Measurements from ENCODE around the gene TACSTD2. TPM values are rescaled to one million over a fixed set of nuclear protein-coding genes. Genes with fewer than 3 reads are reported as not detected.

TACSTD2 gene
- polyA plus RNA-seq, 1 donor (not counting 4 experiments of a cell fraction or from before 2014, with no cell fraction given) = 382 TPM

GRCh38 chr1:58620926-58621325 lies 43.9 kb upstream of the TACSTD2 start:
- H3K27ac ChIP-seq (ENCODE audit: control insufficient read depth, insufficient read depth, low read length) = no peak overlapping the region

GRCh38 chr1:58620259-58620658 lies 43.2 kb upstream of the TACSTD2 start:
- H3K4me3 ChIP-seq (ENCODE audit: control insufficient read depth in 2 of 3, extremely low read depth in 1 of 3, insufficient read depth in 2 of 3, low read depth in 1 of 3, low read length in 3 of 3) = no peak overlapping the region
- H3K9ac ChIP-seq (ENCODE audit: control insufficient read depth, extremely low read depth, insufficient read depth, low read length) = peak overlapping the region; percentile 5
- H2AFZ ChIP-seq (ENCODE audit: control insufficient read depth, low read length) = peak overlapping the region; percentile 0
- H3K9me3 ChIP-seq (ENCODE audit: control insufficient read depth, low read depth, low read length) = no peaks in the 10 kb centered on the region
- no peaks in the 10 kb centered on the region for H3K27me3 ChIP-seq (ENCODE audit: control insufficient read depth, extremely low read depth, insufficient read depth, low read length)
- H4K20me1 ChIP-seq (ENCODE audit: control insufficient read depth, extremely low read depth, insufficient read depth, low read length) = no peaks in the 10 kb centered on the region
- peak overlapping the region; percentile 11 for H3K4me2 ChIP-seq (ENCODE audit: control insufficient read depth, extremely low read depth, insufficient read depth, low read depth, low read length)
- H3K27ac ChIP-seq (ENCODE audit: control insufficient read depth, insufficient read depth, low read length) = peak overlapping the region; percentile 96
- FAIRE-seq (no peak), DNase-seq (ENCODE audit: low read depth, low spot score) (no peak)
- TF ChIP-seq CTCF (optimal IDR thresholded peaks at IDR 0.05 in 1 of 3, IDR thresholded peaks at IDR 0.05 in 1 of 3, conservative IDR thresholded peaks at IDR 0.05 in 1 of 3; ENCODE audit: extremely low read depth in 1 of 3, insufficient read depth in 2 of 3, low read length in 3 of 3) = no peak
- no peak for TF ChIP-seq EZH2 (IDR thresholded peaks at IDR 0.05; ENCODE audit: low read length)
- H3K79me2 ChIP-seq (ENCODE audit: control insufficient read depth, insufficient read depth, low read length) = peaks cover 2% of the 10 kb centered on the region
- no peaks in the 10 kb centered on the region for H3K9me1 ChIP-seq (ENCODE audit: control insufficient read depth, extremely low read depth, insufficient read depth, low read length)
- H3K4me1 ChIP-seq (ENCODE audit: control insufficient read depth, extremely low read depth, insufficient read depth, low read length) = peaks cover 33% of the 10 kb centered on the region
- no peaks in the 10 kb centered on the region for H3K36me3 ChIP-seq (ENCODE audit: control insufficient read depth in 2 of 2, extremely low read depth in 1 of 2, insufficient read depth in 2 of 2, low read length in 2 of 2)
- dilution Hi-C loops (cut with MboI; ENCODE audit: extremely low pct_ligation_motif_present, low sequenced_read_pairs) = no loop called here

More at GRCh38 chr1:58620926-58621325, 43.9 kb upstream of the TACSTD2 start:
- Histone ChIP-seq H3K79me2 (ENCODE audit: control insufficient read depth, insufficient read depth, low read length) (peaks cover 2% of the 10 kb centered on the region), H4K20me1 (ENCODE audit: control insufficient read depth, extremely low read depth, insufficient read depth, low read length) (no peaks in the 10 kb centered on the region), H3K36me3 (ENCODE audit: control insufficient read depth in 2 of 2, extremely low read depth in 1 of 2, insufficient read depth in 2 of 2, low read length in 2 of 2) (no peaks in the 10 kb centered on the region), H3K27me3 (ENCODE audit: control insufficient read depth, extremely low read depth, insufficient read depth, low read length) (no peaks in the 10 kb centered on the region), H3K4me1 (ENCODE audit: control insufficient read depth, extremely low read depth, insufficient read depth, low read length) (peaks cover 33% of the 10 kb centered on the region), H3K4me3 (ENCODE audit: control insufficient read depth in 2 of 3, extremely low read depth in 1 of 3, insufficient read depth in 2 of 3, low read depth in 1 of 3, low read length in 3 of 3) (no peak overlapping the region), H3K9ac (ENCODE audit: control insufficient read depth, extremely low read depth, insufficient read depth, low read length) (no peak overlapping the region), H3K4me2 (ENCODE audit: control insufficient read depth, extremely low read depth, insufficient read depth, low read depth, low read length) (no peak overlapping the region), H3K9me1 (ENCODE audit: control insufficient read depth, extremely low read depth, insufficient read depth, low read length) (no peaks in the 10 kb centered on the region), H3K9me3 (ENCODE audit: control insufficient read depth, low read depth, low read length) (no peaks in the 10 kb centered on the region), H2AFZ (ENCODE audit: control insufficient read depth, low read length) (no peak overlapping the region)
- no peak for DNase-seq (ENCODE audit: low read depth, low spot score)
- TF ChIP-seq CTCF (optimal IDR thresholded peaks at IDR 0.05 in 1 of 3, IDR thresholded peaks at IDR 0.05 in 1 of 3, conservative IDR thresholded peaks at IDR 0.05 in 1 of 3; ENCODE audit: extremely low read depth in 1 of 3, insufficient read depth in 2 of 3, low read length in 3 of 3) (no peak), EZH2 (IDR thresholded peaks at IDR 0.05; ENCODE audit: low read length) (no peak)
- dilution Hi-C loops (cut with MboI; ENCODE audit: extremely low pct_ligation_motif_present, low sequenced_read_pairs) = no loop called here
- FAIRE-seq = no peak

Measured in keratinocyte (primary cell).